Body of pancreas (tissue), 4 donors: ENCODE results near the gene BCAR1. TPM values are rescaled to one million over a fixed set of nuclear protein-coding genes. Genes with fewer than 3 reads are reported as not detected.

Source experiments
- ATAC-seq: fragments of 150-250 bp; one replicate; pipeline ENCODE4 v1.9.1; 2016
- DNase-seq, 4 donors: peaks; one replicate each; pipeline ENCODE4 v3.0.0-alpha.2; 2019
- H3K27ac ChIP-seq, 4 donors: fragments of 200-600 bp; sonication (generic); 1 replicate in 3 of 4; 2 replicates in 1 of 4; pipeline versions ENCODE4 v1.5.1 to v1.6.1; 2016 to 2019; ENCODE audit warnings: mild to moderate bottlenecking in 1 of 4, mixed read lengths in 1 of 4, moderate library complexity in 1 of 4
- H3K27me3 ChIP-seq, 2 donors: fragments of 200-600 bp; sonication (generic); one replicate each; pipeline ENCODE4 v1.6.0; 2016; ENCODE audit warnings: mild to moderate bottlenecking in 1 of 2
- H3K36me3 ChIP-seq, 2 donors: fragments of 200-600 bp; sonication (generic); replicated peaks in 1 of 2; 2 replicates each; pipeline ENCODE4 v1.5.1; 2016; ENCODE audit warnings: low read depth in 2 of 2; ENCODE audit not compliant: insufficient read depth in 1 of 2
- H3K4me1 ChIP-seq: fragments of 200-600 bp; sonication (generic); one replicate; pipeline ENCODE4 v1.6.0; 2016
- H3K4me3 ChIP-seq, 2 donors: fragments of 200-600 bp; sonication (generic); 1 replicate in 1 of 2; 2 replicates in 1 of 2; pipeline ENCODE4 v1.5.1; 2016 to 2019
- H3K9me3 ChIP-seq, 3 donors: fragments of 200-600 bp; sonication (generic); 1 replicate in 2 of 3; 2 replicates in 1 of 3; pipeline ENCODE4 v1.5.1; 2016
- POLR2A ChIP-seq, 3 donors: fragments of 450-650 bp; IDR thresholded peaks; one replicate each; pipeline ENCODE4 v1.6.1; 2016; ENCODE audit warnings: antibody characterized with exemption in 3 of 3, mild to moderate bottlenecking in 2 of 3
- WGBS, 2 donors: methylation state at CpG; one replicate each; pipeline ENCODE4 v1.1.5; 2017; 5-methylcytosine and 5-hydroxymethylcytosine counted together
- intact Hi-C: fragments of 100-400 bp; cut with DNase I; formaldehyde crosslinking; loops from one replicate; pipeline ENCODE4 v1.15.1; 2023
- total RNA-seq, 2 donors: library from RNA; depleted of rRNA; stranded (reverse); fragments of >200 nt; gene quantifications; one replicate each; pipeline ENCODE4 v1.1.0, GENCODE V29; 2016
- TF ChIP-seq, protein P1 (sequence below), 7 experiments: fragments of 450-650 bp in 4 of 7; fragments of 200-600 bp in 3 of 7; sonication (generic) in 3 of 7; IDR thresholded peaks; one replicate each; pipeline ENCODE4 v1.5.1; 2016 to 2019; ENCODE audit warnings: antibody characterized with exemption in 7 of 7

The BCAR1 gene
- total RNA-seq, 2 donors from 2014 or later = 61.0 to 72.8 TPM

DNA sequence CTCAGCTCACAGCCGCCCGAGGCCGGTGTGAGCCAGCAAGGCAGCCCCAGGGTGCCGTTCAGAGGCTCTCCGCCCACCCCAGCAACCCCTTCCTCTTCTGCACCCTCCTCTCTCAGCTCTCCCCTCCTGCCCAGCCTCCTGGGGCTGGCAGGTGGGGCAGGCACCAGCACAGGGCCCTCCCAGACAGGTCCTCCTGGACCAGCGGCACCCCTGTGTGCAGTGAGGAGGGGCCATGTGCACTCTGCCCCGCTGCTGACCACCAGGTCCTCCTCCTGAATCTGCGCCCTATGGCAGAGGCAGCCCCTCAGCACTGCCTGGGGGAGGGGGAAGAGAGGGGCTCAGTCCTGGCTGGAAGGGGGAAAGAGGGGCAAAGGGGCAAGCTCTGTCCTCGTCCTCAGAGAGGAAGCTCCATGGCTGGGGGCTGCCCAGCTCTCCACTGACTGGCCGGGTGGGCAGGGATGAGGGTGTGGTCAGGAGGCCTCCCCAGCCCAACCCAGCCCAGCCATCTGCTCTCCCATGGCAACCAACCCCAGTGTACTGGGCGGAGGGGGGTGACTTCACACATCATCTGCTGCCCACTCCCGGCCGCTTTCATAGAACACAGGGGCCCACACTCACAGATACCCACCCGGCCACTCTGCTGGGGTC lies 5.4 kb upstream of the BCAR1 start:
- no peak overlapping the region for H3K4me3 ChIP-seq
- 59 to 72% methylated on average over 7 to 14 of the region's 14 CpGs for WGBS, 2 donors

DNA sequence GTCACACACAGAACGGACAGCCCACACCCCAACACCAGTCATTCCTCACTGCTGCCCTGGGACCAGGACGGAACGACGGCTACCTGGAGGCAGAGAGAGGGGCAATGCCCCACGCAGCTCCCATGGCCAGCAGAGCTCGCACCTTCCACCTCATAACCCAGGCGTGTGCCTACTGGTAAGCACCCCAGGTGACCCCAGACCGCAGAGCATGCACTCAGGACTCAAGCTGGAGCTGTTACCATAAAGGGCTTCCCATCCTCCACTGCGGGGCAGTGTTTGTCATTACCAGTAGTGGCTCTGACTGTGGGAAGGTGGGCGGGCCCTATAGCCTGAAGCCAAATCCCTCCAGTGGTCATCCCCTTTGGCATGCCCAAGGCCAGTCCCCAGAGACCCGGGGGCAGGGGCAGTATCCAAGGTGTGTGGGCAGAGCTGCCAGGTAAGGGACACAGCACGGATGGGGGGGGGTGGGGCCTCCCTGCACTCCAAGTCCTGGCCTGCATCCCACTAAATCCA lies 4.7 kb upstream of the BCAR1 start:
- WGBS, 2 donors = 64 to 65% methylated on average over 5 to 12 of the region's 12 CpGs
- Histone ChIP-seq H3K4me3 (no peak overlapping the region), H3K27me3 (no peaks in the 10 kb centered on the region), H3K27ac (peak overlapping the region in 3 of 4 donors; percentile 26 to 62 (median 53)), H3K4me1 (peaks cover 61% of the 10 kb centered on the region), H3K36me3 (no peaks in the 10 kb centered on the region), H3K9me3 (no peaks in the 10 kb centered on the region)
- ATAC-seq = no peak
- intact Hi-C loops = loop anchor here (10.0 kb wide), 1 partner anchor 49 kb away; no protein-coding TSS in a partner anchor
- no peak for TF ChIP-seq POLR2A (IDR thresholded peaks at IDR 0.05)
- TF ChIP-seq, protein P1, sequence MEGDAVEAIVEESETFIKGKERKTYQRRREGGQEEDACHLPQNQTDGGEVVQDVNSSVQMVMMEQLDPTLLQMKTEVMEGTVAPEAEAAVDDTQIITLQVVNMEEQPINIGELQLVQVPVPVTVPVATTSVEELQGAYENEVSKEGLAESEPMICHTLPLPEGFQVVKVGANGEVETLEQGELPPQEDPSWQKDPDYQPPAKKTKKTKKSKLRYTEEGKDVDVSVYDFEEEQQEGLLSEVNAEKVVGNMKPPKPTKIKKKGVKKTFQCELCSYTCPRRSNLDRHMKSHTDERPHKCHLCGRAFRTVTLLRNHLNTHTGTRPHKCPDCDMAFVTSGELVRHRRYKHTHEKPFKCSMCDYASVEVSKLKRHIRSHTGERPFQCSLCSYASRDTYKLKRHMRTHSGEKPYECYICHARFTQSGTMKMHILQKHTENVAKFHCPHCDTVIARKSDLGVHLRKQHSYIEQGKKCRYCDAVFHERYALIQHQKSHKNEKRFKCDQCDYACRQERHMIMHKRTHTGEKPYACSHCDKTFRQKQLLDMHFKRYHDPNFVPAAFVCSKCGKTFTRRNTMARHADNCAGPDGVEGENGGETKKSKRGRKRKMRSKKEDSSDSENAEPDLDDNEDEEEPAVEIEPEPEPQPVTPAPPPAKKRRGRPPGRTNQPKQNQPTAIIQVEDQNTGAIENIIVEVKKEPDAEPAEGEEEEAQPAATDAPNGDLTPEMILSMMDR (IDR thresholded peaks at IDR 0.05) = no peak
- DNase-seq = peak in 3 of 4 donors; percentile 26 to 42 (median 41)

More for the DNA sequence above, 5.4 kb upstream of the BCAR1 start:
- peak in 2 of 4 donors; percentile 28 to 34 for DNase-seq
- H3K4me1 ChIP-seq = peaks cover 66% of the 10 kb centered on the region
- TF ChIP-seq, protein P1 (IDR thresholded peaks at IDR 0.05) = no peak
- H3K9me3 ChIP-seq = no peaks in the 10 kb centered on the region
- intact Hi-C loops = loop anchor here (10.0 kb wide), 1 partner anchor 48 kb away; no protein-coding TSS in a partner anchor
- no peaks in the 10 kb centered on the region for H3K36me3 ChIP-seq
- peak overlapping the region in 3 of 4 donors; percentile 30 to 62 (median 53) for H3K27ac ChIP-seq
- no peaks in the 10 kb centered on the region for H3K27me3 ChIP-seq
- ATAC-seq = no peak

GRCh38 chr16:75254359-75254837 lies 3.0 kb upstream of the BCAR1 start:
- TF ChIP-seq, protein P1 (IDR thresholded peaks at IDR 0.05) = no peak
- no peak for TF ChIP-seq POLR2A (IDR thresholded peaks at IDR 0.05)
- Histone ChIP-seq H3K4me1 (peaks cover 71% of the 10 kb centered on the region), H3K27ac (no peak overlapping the region), H3K4me3 (no peak overlapping the region), H3K9me3 (no peaks in the 10 kb centered on the region), H3K36me3 (no peaks in the 10 kb centered on the region), H3K27me3 (no peaks in the 10 kb centered on the region)
- peak in 2 of 4 donors; percentile 3 to 12 for DNase-seq
- intact Hi-C loops = loop anchor here (10.0 kb wide), 1 partner anchor 50 kb away; no protein-coding TSS in a partner anchor
- WGBS, 2 donors = 72 to 86% methylated on average over 4 to 5 of the region's 5 CpGs
- no peak for ATAC-seq

GRCh38 chr16:75252946-75253911 lies 1.8 kb upstream of the BCAR1 start:
- H3K4me3 ChIP-seq = no peak overlapping the region
- 72 to 79% methylated on average over 9 to 15 of the region's 15 CpGs for WGBS, 2 donors
- peak overlapping the region in 3 of 4 donors; percentile 44 to 99 (median 99) for H3K27ac ChIP-seq
- TF ChIP-seq, protein P1 (IDR thresholded peaks at IDR 0.05) = no peak
- no peak for TF ChIP-seq POLR2A (IDR thresholded peaks at IDR 0.05)
- intact Hi-C loops = loop anchor here (10.0 kb wide), 1 partner anchor 52 kb away; no protein-coding TSS in a partner anchor
- H3K4me1 ChIP-seq = peaks cover 82% of the 10 kb centered on the region
- ATAC-seq (no peak), DNase-seq (peak in 2 of 4 donors; percentile 20 to 24)
- no peaks in the 10 kb centered on the region for H3K36me3 ChIP-seq
- H3K27me3 ChIP-seq = no peaks in the 10 kb centered on the region
- H3K9me3 ChIP-seq = no peaks in the 10 kb centered on the region
